Brain microvascular endothelial cell (primary cell): ENCODE data around the gene ZNF423.

Source experiments
- DNase-seq: peaks from one replicate; pipeline ENCODE4 v3.0.0-alpha.2; 2020
- H3K27ac ChIP-seq: fragments of 250-450 bp; sonication (Bioruptor Pico); 2 replicates; pipeline ENCODE4 v1.5.1; 2020; ENCODE audit warnings: mild to moderate bottlenecking, moderate library complexity
- H3K27me3 ChIP-seq: fragments of 250-450 bp; sonication (Bioruptor Pico); replicated peaks from 2 replicates; pipeline ENCODE4 v1.5.1; 2020; ENCODE audit warnings: mild to moderate bottlenecking
- H3K36me3 ChIP-seq: fragments of 250-450 bp; sonication (Bioruptor Pico); replicated peaks from 2 replicates; pipeline ENCODE4 v1.5.1; 2020; ENCODE audit warnings: mild to moderate bottlenecking
- H3K4me3 ChIP-seq: 2 replicates; pipeline ENCODE4 v1.5.1; 2011; ENCODE audit warnings: low read depth, mild to moderate bottlenecking, control low read depth, low read length, moderate library complexity
- in situ Hi-C: cut with HindIII; loops from 2 replicates; pipeline ENCODE4 v1.10.0; 2017; ENCODE audit warnings: low sequenced_read_pairs, low pct_ligation_motif_present
- TF ChIP-seq, protein P1 (sequence below): IDR thresholded peaks from 2 replicates; pipeline ENCODE4 v1.5.1; 2011; ENCODE audit warnings: low read depth, mild to moderate bottlenecking, moderate library complexity, low read length, control low read depth, inconsistent platforms; ENCODE audit errors: missing control alignments

ZNF423 gene

DNA sequence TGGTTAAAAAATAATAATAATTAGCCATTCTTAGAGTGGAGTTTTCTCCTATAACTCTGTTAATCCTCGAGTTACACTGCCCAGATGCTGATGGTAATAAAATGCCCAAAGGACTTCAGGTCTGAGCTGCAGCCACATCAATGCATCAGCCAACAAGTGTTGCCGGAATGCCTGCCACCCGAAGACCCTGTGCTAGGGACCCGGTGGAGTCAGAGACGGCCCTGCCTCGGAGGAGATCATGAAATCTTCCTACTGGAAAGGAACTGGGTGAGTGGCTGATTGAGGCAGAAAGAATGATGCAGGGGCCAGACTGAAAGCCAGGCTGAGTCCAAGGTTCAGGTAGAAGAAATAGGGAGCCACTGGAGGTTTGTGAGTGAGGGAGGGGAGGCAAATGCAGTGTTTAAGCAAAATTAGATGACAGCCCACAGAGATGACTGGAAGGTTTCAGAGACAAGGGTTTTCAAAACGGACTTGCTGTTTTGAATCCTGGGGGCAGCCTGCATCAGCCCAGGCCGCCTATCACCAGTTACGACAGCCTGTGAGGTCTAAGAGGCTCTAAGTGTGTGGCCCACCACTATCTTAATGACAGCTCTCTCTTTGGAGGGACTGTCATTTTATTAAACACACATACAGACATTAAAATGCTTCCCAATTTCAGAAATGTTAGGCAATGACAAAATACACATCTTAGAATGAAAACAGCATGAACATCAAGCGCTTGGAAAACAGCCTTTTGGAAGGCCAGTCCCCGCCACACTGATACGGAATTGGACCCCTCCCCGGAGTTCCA, 100.0 kb downstream of the ZNF423 start:
- H3K27ac ChIP-seq = no peak overlapping the region
- H3K27me3 ChIP-seq = no peaks in the 10 kb centered on the region
- DNase-seq = no peak
- H3K4me3 ChIP-seq = no peak overlapping the region
- TF ChIP-seq, protein P1, sequence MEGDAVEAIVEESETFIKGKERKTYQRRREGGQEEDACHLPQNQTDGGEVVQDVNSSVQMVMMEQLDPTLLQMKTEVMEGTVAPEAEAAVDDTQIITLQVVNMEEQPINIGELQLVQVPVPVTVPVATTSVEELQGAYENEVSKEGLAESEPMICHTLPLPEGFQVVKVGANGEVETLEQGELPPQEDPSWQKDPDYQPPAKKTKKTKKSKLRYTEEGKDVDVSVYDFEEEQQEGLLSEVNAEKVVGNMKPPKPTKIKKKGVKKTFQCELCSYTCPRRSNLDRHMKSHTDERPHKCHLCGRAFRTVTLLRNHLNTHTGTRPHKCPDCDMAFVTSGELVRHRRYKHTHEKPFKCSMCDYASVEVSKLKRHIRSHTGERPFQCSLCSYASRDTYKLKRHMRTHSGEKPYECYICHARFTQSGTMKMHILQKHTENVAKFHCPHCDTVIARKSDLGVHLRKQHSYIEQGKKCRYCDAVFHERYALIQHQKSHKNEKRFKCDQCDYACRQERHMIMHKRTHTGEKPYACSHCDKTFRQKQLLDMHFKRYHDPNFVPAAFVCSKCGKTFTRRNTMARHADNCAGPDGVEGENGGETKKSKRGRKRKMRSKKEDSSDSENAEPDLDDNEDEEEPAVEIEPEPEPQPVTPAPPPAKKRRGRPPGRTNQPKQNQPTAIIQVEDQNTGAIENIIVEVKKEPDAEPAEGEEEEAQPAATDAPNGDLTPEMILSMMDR = no peak
- in situ Hi-C loops = no loop called here
- no peaks in the 10 kb centered on the region for H3K36me3 ChIP-seq

DNA sequence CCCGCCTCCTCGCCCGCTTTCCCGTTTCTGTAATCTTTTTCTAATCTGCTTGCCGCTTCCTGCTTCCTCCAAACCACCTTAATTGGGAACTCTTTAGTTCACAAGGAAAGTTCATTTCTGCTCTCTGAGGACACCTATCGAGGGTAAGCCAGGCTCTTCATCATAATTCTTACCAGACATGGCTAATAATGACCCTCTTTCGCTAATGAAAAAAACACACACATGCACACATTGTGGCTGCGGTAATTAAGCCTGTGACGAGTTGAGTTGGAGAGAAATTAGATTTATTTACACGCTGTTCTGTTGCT, 100.6 kb downstream of the ZNF423 start:
- TF ChIP-seq, protein P1 = peak; percentile 69
- peak; percentile 21 for DNase-seq
- H3K36me3 ChIP-seq = no peaks in the 10 kb centered on the region
- H3K27me3 ChIP-seq = no peaks in the 10 kb centered on the region
- peak overlapping the region; percentile 49 for H3K4me3 ChIP-seq
- H3K27ac ChIP-seq = no peak overlapping the region
- in situ Hi-C loops = no loop called here

DNA sequence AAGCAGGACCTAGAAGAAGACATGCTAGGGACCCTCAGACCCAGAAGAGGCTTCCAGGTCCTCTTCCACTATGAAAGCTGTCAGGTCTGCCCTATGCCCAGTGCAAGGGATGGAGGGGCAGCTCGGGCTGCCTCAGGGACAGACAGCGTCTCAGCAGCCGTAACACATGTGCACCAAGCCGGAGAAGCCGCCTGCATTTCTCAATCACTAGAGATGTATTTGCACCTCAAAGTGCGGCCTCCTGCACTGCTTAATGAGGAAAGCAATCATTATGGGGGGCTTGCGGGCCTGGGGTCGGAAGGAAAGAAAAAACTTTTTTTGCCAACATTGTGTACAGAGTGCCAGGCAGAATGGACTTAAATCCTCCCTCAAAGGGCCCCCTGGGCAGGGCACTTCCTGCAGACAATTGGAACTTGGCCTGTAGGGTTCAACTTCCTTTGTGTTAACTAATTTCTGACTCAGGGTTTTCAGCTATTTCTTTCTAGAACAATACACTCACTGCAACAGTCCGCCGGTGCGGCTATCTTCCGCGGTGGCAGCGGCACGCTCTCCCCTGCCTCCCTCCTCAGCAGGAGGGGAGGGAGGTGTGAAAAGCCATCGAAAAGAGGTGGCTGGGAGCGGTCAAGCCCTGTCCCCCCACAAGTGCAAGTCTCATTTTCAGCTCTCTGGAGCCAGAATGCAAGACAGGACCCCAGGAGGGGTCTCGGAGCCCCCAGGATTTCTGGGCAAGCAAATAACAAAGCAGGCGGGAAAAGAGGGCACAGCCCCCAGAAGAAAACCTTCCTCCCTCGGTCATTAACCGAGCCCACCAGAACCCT, 101.2 kb downstream of the ZNF423 start:
- Histone ChIP-seq H3K36me3 (no peaks in the 10 kb centered on the region), H3K27ac (no peak overlapping the region), H3K4me3 (peak overlapping the region; percentile 49), H3K27me3 (no peaks in the 10 kb centered on the region)
- in situ Hi-C loops = no loop called here
- TF ChIP-seq, protein P1 = no peak
- peak; percentile 37 for DNase-seq

DNA sequence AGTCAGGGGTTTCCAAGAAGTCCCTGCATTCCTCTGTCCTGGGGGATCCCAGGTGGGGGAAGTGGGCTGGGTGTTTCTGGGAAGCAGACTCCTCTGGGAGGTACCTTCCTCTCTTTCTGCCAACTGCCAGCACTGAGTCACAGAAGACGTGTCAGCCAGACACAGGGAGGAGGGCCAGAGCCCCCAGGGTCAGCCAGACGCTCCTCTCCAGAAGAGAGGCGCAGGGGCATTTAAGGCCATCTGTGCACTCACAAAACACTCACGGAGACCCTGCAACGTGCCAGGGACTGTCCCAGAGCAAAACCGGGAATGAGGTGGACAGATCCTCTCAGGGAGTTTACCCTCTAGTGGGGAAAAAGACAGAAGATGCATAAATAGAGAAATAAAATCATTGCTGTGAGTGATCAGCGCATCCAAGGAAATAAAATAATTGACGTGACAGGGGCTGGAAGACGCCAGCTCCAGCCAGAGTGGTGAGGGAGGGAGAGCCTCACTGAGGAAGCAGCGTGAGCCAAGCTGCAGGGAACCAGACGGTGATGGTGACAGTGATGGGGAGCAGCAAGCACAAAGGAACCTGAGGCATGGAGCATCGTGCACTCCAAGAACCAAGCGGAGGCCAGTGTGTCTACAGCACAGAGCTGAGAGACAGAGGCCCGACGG, 105.4 kb downstream of the ZNF423 start:
- H3K27ac ChIP-seq = no peak overlapping the region
- no peak for DNase-seq
- no peaks in the 10 kb centered on the region for H3K27me3 ChIP-seq
- in situ Hi-C loops = no loop called here
- H3K4me3 ChIP-seq = no peak overlapping the region
- no peaks in the 10 kb centered on the region for H3K36me3 ChIP-seq
- TF ChIP-seq, protein P1 = no peak

DNA sequence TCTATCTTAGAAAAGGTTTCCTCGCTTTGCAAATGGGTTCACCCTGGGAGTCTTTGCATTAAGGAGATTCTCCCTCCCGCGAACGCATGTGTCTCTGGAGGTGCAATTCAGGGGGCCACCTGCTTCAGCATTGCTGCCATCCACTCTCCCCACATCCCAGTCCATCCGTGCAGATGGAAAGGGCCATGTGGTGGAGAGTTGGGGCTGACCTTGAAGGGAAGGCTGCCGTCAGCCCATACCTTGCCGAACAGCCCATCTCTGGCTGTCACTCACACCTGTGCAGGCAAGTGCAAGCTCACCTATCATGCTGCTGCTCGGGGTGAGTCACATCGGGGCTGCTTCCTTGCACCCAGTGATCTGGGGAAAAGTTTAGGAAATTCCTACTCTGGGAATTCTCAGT, 106.1 kb downstream of the ZNF423 start:
- DNase-seq = no peak
- no peaks in the 10 kb centered on the region for H3K36me3 ChIP-seq
- no peak overlapping the region for H3K4me3 ChIP-seq
- no peak overlapping the region for H3K27ac ChIP-seq
- TF ChIP-seq, protein P1 = no peak
- in situ Hi-C loops = no loop called here
- H3K27me3 ChIP-seq = no peaks in the 10 kb centered on the region
